Measurements from ENCODE around the gene KIAA0319L.

KIAA0319L gene

DNA sequence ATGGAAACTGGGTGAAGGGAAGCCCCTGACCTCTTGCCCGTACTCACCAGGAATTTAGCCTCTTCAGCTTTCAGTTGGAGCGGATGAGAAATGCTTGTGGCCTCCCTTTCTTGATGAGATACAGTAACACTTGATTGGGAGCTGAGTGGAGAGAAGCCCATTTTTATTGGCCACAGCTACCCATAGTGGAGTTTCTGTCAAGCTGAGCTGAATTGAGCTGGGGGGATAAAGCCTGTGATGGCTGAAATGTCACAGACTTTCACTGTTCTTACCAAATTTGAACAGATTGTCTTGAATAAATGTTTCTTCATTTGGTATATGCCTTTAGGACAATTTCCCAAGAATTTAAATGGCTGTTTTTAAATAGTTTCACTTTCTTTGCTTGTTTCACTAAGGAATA, 162.8 kb downstream of the KIAA0319L start:
- DNase-seq (ENCODE audit: low read depth in 2 of 2, low spot score in 1 of 2) = no peak

DNA sequence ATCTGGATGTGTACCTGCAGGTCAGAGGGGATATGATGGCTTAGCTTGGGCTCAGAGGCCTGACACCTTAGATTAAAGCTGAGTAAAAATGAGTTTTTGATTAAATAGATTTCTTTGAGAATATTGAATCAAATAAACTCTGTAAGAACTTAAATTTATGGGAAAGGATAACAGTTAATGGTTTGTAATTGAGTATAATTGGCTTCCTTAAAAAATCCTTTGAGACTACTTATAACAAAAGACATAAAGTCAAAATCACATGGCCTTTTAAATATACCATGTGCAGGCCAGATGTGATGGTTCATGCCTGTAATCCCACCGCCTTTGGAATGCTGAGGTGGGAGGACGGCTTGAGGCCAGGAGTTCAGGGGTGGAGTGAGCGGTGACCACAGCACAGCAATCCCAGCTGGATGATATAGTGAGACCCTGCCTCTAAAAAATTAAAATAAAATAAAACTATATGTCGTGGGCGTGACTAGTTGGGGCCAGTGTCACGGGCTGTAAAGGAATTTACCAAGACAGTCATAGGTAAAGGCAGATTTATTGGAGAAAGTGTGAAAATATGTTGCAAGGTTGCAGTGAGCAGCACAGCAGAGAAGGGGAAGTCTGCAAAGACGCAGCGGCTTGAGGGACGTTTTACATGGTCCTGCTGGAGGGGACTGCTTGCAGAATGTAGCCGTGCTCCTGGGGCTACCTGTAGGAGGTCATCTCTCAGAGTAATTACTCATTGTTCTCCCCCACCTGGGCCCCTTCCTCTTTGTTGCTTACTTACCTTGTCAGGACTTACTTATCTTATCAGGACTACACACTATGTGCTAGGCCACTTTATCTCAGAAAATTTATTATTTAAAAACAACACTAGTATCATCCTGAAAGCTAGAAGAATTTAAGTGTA, 166.4 kb downstream of the KIAA0319L start:
- DNase-seq (ENCODE audit: low read depth in 2 of 2, low spot score in 1 of 2) = no peak

DNA sequence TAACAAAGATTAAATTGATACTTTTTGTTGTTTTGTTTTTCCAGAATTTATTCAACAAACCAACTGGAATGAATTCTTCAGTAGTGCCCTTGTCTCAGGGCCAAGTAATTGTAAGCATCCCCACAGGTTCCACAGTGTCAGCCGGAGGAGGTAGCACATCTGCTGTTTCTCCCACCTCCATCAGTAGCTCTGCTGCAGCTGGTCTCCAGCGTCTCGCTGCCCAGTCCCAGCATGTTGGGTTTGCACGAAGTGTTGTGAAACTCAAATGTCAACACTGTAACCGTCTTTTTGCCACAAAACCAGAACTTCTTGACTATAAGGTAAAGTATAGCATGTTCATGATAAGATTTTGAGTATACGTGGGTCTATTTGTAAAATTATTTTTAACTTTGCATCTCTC, 170.2 kb downstream of the KIAA0319L start:
- no peak for DNase-seq (ENCODE audit: low read depth in 2 of 2, low spot score in 1 of 2)

DNA sequence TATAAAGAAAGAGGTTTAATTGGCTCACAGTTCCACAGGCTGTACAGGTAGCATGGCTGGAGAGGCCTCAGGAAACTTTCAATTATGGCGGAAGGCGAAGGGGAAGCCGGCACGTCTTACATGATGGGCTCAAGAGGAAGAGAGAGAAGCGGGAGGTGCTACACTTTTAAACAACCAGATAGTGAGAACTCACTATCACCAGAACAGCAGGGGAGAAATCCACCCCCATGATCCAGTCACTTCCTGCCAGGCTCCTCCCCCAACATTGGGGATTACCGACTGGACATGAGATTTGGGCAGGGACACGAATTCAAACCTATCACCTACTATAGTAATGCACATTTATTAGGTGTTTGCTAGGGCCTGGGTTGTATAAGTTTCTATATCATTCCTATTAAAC, 170.9 kb downstream of the KIAA0319L start:
- no peak for DNase-seq (ENCODE audit: low read depth in 2 of 2, low spot score in 1 of 2)

Measured in stimulated activated CD8-positive, alpha-beta memory T cell treated with anti-CD3 and anti-CD28 coated beads, Interleukin-4, amount 100 ng/mL, for 1 hour (primary cell).